ENCODE measurements around the gene PHLPP1.
A peak's percentile ranks its signal among the peaks of the same experiment; 100 is the strongest.
"Not testable (repeated sequence)": the region's sequence is repeated elsewhere in the genome, so short reads cannot be mapped to it uniquely, and the experiment has no call there.

Gene PHLPP1

GRCh38 chr18:62717169-62717924, 2.0 kb downstream of the PHLPP1 start:
- peak; percentile 69 for DNase-seq (ENCODE audit: low spot score)

GRCh38 chr18:62717925-62718800, 2.8 kb downstream of the PHLPP1 start:
- DNase-seq (ENCODE audit: low spot score), result no peak

GRCh38 chr18:62720048-62720447, 4.7 kb downstream of the PHLPP1 start:
- DNase-seq (ENCODE audit: low spot score), result no peak

DNA sequence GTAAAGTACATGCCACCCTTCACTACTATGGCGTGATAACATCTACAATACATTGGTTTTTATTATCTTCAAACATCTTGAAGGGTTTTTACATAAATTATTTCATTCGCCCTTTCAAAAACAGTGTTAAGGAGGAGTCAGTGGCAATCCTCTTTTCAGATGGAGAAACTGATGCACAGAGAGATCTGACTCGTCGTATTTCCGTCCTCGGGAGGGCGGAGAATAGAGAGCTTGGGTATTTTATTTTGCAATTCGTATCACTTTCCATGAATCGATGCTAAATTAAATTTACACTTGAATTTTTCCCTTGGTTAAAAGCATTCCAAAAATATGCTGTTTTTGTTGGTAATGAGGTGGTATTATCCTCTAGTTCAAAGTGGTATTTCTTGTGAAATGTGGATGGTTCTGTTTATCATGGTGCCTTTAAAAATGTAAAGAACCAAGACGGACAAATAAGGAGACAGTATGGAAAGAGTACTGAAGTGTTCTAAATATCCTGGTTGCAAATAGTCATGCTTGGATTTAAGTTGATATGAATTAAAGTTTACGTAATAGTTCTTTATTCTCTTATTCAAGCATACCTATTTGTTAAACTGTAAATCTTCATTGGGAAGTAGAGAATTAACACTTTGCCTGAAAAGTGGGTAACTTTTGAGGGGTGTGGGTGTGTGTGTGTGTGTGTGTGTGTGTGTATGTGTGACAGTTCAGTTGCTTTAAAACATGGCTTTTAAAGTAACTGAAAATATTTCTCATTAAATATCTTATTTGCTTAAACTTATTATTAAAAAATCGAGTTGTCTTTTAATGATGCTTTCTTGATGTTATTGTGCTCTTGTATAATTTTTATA, 5.6 kb downstream of the PHLPP1 start:
- DNase-seq (ENCODE audit: low spot score), result no peak

DNA sequence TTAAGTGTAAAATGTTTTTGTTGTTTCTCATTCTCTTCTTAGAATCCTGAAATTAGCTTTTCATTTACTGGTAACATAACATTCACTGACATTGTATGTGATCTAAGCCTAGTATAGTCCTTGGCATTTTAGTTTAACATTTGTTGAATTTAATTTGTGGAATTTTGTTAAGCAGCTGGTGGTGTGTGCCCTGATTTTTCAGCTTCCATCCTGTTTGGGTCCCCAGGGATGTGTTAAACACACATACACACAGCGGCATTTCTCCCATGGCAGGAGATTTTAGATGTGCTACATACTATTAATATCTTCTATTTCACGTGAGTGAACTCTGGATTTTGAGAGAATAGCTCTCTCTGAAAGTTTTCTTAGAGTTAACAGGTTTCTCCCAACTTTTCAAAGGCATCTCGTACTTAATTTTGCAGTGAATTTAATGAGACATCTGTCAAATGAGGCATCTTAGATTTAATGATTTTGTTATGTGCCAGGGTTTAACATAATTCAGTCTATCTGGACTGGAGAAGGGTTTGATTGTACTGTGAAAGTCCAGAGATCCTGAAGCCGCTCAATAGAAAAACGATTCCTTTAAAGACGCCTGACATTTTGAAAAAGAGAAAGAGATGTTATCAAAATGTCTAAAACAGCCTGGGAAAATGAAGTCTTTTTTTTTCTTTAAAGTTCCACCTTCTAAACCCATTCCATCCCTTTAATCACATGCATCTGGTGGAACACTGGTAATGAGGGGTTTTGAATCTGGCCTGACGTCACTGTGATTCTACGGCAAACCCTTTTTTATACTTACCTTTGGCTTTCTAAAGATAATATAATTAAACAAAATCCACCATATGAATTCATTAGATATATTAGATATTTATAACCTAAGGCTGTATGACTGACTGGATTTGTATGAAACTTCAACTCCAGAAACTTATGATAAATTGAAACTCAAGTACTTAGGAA, 6.8 kb downstream of the PHLPP1 start:
- DNase-seq (ENCODE audit: low spot score), result no peak

DNA sequence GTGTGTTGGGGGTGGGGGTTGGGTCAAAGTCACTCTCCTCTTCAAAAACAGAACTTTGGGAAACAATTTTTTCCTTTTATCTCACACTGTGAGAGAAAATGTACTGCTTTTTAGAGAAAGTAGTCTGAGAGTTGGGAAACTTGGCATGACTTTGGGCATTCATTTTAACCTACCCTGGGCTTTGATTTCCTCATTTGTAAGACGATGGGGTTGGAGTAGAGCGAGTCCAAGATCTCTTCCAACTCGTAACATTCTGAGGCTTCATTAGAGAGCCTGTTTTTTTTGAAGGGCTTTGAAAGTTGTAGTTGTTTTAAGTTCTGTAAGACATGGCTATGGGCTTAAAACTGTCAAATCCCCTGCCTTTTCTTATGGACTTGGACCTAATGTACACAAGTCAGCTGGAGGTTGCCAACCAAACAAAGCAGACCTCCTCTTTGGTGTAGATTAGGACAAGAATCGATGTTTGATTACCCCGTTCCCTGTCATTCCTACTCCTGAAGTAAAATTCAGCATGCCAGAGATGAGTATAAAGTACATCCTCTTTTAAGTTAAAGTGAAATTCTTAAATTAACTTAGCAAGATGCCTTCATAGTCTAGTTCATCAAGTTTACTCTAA, 8.4 kb downstream of the PHLPP1 start:
- DNase-seq (ENCODE audit: low spot score), result no peak

DNA sequence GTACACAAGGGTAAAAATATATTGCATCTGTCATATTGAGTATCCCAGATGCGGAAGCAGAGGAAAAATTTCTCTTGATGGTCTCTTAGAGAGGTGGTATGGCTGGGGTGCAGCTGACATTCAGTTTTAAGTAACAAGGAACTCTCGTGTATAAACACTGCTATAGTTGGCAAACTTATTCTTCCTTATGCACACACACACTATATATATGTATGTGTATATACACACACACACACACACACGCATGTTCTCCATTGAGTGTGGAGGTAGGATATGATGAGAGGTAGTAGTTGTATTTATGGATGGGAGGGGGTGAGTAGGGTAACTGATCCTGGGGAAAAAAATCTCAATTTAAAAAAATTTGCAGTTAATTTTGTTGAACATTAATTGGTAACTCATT, 10.6 kb downstream of the PHLPP1 start:
- DNase-seq (ENCODE audit: low spot score), result no peak

DNA sequence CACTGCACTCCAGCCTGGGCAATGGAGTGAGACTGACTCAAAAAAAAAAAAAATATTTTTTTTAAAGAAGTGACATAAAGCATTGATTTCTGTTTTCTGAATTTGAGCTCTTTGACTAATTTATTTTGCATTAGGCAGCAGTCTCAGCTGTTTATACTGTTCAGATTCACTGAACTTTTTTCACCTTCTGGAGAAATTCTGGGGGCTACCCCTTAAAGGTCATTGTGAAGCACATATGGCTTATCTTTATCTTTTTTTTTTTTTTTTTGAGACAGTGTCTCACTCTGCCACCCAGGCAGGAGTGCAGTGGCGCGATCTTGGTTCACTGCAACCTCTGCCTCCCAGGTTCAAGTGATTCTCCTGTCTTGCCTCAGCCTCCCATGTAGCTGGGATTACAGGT, 12.9 kb downstream of the PHLPP1 start:
- DNase-seq (ENCODE audit: low spot score), result no peak

DNA sequence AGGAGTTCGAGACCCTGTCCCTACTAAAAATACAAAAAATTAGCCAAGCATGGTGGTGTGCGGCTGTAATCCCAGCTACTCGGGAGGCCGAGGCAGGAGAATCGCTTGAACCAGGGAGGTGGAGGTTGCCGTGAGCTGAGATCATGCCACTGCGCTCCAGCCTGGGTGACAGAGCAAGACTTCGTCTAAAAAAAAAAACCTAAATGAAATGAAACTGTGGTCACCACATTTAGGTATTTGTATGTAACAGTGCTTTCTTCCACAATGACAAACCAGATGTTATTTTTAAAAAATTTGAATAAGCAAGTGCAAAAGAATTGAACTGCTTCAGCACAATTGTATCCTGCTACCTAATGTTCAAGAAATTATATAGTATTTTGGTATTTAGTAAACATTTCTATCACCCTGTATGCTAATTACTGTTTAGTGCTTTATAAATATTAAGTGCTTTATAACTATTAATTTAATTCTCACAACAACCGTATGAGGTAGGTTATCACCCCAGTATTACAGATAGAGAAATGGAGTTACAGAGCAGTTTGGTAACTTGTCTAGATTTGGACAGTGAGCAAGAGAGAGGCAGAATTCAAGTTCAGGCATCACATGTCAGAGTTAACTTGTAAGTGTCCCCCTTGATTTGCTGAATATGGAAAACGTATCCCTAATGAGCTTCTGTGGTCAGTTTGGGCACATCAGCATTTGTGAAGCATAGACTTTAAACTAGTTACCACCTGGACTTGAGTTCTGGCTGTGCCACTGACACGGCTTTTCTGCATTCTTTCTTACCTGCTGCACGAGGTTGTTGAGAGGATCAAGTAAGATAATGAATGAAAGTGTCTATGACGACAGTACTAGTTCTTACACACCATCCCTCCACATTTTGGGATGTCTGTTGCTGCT, 14.4 kb downstream of the PHLPP1 start:
- DNase-seq (ENCODE audit: low spot score), result no peak

DNA sequence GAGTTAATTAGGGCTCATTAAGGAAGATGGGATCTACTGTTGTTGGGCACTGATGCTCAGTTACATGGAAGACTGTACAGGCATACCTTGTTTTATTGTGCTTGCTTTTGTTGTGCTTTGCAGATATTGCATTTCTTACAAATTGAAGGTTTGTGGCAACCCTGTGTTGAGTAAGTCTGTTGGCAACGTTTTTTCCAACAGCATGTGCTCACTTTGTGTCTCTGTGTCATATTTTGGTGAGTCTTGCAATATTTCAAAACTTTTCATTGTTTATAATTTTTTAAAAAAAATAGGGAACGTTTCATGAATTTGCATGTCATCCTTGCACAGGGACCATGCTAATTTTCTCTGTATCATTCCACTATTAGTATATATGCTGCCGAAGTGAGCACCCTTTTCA, 15.6 kb downstream of the PHLPP1 start:
- DNase-seq (ENCODE audit: low spot score), result no peak

DNA sequence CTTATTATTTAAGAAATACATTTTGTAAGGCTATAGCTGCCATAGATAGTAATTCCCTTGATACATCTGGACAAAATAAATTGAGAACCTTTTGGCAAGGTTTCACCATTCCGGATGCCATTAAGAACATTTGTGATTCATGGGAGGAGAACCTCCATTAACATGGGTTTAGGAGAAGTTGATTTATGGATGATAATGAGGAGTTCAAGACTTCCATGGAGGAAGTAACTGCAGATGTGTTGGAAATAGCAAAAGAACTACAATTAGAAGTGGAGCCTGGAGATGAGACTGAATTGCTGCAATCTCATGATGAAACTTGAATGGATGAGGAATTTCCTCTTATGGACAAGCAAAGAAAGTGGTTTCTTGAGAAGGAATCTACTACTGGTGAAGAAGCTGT, 17.3 kb downstream of the PHLPP1 start:
- no peak for DNase-seq (ENCODE audit: low spot score)

GRCh38 chr18:62734290-62734689, 18.9 kb downstream of the PHLPP1 start:
- no peak for DNase-seq (ENCODE audit: low spot score)

- no peak for DNase-seq (ENCODE audit: low spot score)
These were observed 20.0 kb downstream of the PHLPP1 start for GRCh38 chr18:62735387-62735786.

DNA sequence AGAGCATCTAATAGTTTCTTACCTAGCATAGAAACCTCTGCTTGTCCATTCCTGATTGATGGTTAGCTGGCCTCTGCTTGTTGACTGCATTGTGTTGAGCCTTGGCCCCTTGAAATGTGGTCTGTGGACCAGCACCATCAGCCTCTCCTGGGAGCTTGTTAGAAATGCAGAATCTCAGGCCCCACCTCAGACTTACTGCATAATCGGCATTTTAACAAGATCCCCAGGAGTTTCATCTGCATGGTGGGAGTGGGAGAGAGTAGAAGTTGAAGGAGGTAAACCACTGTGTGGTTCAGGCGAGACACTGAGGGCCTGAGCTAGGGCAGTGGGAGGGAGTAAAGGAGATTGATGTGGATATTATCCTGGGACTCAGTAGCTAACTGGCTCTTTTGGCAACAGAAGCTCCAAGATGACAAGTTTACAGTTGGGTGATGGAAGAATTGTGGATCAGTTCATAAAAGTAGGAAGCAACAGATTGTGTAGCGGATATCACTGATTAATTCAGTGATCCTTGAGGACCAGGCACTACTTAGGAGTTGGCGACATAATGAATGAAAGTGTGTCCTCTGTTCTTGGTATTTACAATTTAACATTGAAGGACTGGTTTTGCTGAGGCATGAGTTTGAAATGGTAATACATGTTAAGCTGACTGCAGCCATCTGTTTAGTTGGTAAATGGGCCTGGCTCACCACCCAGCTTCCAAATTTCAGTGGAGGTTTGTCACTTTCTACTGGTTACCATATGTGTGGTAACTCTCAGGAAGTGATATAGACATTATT, 20.9 kb downstream of the PHLPP1 start:
- peak; percentile 40 for DNase-seq (ENCODE audit: low spot score)

GRCh38 chr18:62737241-62737873, 22.0 kb downstream of the PHLPP1 start:
- DNase-seq (ENCODE audit: low spot score), result no peak

GRCh38 chr18:62738639-62739038, 23.3 kb downstream of the PHLPP1 start:
- no peak for DNase-seq (ENCODE audit: low spot score)

- no peak for DNase-seq (ENCODE audit: low spot score)
These were observed 24.6 kb downstream of the PHLPP1 start for GRCh38 chr18:62739911-62740310.

DNA sequence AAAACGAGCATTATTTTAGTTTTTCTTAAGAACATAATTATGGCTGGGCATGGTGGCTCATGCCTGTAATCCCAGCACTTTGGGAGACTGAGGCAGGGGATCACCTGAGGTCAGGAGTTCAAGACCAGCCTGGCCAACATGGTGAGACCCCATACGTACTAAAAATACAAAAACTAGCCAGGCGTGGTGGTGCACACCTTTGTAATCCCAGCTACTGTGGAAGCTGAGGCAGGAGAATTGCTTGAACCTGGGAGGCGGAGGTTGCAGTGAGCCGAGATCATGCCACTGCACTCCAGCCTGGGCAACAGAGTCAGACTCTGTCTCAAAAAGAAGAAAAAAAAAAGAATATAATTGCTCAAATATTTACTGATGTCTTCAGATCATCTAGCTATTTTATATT, 25.3 kb downstream of the PHLPP1 start:
- not testable (repeated sequence) for DNase-seq (ENCODE audit: low spot score)
